GM21447 (cell line): ENCODE results near the gene BDKRB2.

Experiments
- ATAC-seq: cut with Tn5 transposase; IDR thresholded peaks from one replicate; pipeline ENCODE4 v1.9.1; 2021; ENCODE audit not compliant: unreplicated experiment

The BDKRB2 gene

DNA sequence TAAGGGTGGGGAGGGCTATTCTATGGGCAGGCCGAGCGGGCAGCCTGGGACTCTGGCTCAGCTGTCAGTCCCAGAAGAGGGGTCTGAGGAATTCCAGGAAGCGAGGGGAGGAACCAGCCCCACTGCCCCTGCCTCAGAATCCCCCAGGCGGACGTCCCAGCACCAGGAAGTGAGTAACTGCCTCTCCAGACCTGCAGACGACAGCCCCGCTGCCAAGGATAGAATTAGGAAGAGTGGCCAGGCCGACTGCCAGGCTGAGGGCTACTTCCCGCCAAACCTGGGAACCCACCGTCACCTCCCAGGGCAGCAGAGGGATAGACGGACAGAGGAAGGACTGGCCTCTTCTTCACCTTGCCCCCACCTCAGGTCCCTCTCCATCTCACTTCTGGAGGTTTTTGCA, 6.7 kb upstream of the BDKRB2 start:
- no peak for ATAC-seq

DNA sequence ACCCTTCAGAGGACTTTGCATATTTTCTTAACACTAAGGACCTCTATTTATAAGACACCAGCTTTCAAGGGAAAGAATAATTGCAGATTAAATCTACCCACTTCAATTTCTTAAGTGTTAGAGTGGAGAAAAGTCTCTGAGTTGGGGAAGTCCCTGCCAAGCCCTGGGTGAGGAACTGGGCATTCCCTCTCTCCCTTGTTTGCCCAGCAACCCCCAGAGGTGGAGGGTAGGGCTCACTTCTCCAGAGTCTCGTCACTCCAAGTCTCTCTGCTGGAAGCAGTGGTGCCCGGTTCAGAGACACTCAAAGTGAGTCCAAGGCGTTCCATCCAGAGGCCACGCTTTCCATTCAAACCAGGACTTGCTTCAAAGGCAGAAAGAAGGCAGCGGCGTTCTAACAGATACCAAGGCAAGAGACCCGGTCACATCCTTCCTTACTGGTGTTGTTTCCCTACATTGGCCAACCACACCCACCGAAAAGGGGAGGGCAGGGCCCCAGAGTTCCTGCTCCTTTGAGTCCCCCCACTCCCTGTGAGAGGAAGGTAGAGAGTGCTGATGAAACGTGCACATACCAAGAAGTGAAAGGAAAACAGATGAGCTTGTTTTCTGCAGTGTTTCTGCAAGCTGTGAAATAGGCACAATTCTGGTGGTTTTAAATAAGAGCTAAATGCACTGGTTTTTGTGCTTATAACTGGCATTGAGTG, 6.1 kb upstream of the BDKRB2 start:
- no peak for ATAC-seq

DNA sequence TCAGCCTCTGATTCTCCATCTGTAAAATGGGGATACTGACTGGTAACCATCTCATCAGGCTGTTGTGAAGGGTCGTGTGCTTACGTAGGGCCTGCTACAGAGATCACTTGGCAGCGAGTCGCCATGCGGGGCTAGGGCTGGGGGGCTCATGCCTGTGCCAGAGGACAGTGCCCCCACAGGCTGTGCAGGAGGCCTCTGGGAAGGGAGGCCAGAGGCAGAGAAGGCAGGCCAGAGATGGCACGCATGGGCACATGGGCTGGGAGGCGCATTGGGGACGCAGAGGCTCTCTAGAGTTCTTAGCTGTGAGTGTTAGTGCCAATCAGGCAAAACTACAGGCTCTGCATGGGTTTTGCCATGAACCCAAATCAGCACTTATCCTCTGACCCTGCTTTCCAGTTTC, 3.5 kb upstream of the BDKRB2 start:
- no peak for ATAC-seq

DNA sequence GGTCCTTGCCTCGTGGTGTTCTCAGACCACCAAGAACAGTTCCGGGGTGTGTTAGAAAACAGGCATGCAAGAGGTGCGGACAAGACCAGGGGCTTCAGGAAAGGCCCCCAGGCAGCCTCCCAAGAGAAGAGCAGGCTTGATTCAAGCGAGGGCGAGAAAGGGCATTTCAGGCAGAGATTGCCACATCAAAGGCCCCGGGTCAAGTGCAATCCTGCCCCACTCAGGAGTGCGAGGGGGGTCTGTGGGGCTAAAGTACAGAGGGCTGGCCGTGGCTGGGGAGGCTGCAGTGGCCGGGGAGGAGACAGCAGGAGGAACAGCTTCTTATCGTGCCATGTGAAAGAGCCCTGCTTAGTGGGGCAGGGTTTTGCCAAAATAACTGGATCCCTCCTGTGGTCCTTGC, 2.7 kb upstream of the BDKRB2 start:
- no peak for ATAC-seq

DNA sequence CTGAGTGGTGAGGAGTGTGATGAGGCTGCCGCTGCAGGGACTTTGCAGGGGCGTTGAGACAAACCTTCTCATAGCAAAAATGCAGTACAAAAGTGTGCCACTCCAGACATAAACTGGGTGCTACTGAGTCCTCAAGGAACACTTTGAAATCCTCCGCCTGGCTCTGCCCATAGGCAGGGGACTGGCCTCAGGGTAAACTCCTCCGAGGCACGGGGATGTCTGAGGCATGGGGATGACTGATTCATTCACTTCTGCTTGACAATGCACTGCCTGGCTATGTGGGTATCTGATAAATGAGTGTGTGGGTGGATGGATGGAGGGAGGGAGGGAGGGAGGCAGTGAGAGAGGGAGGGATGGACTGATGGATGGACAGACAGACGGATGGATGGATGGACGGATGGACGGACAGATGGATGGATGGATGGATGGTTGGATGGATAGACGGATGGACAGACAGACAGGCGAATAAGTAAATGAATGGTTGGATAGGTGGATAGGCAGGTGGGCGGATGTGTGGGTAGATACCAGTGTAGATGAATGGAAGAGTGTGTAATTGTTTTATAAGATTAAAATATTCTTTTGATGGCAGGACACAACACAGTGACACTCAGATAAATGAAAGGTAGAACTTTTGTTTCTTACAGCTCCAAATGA, 2.1 kb upstream of the BDKRB2 start:
- no peak for ATAC-seq

DNA sequence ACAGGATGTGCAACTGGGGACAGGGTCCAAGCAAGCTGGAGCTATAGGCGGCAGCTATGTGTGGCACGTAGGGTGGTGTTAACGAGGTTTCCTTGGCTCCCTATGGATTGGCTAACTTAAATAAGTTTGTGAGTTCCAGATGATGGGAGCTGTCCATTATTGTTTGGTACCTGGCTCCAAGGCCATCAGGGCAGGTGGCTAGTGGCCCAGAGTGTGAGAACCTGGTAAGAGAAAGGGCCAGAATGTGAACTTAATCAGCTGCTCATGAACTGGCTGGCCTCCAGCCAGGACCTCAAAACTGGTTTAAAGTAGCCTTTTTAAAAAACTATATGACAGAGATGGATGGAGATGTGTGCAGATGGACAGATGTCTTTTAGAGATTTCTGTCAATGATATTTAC, 1.5 kb upstream of the BDKRB2 start:
- ATAC-seq = no peak

DNA sequence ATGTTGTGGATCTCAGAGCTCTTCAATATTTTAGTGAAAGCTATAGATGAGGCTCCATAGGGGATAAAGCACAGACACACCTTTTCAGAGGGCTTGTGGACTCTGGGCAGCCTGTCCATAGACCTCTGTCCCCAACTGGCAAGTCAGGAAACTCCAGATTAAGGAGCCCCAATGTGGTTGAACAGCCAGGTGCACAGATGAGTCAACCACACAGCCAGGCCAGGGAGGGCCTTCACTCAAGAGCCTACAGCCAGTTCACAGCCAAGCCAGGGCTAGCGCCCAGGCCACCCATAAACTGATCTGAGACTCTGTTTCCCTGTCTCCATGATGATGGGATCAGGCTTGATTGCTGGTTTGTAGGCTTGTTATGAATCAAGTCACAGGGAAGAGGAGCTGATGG, 1.0 kb upstream of the BDKRB2 start:
- no peak for ATAC-seq

DNA sequence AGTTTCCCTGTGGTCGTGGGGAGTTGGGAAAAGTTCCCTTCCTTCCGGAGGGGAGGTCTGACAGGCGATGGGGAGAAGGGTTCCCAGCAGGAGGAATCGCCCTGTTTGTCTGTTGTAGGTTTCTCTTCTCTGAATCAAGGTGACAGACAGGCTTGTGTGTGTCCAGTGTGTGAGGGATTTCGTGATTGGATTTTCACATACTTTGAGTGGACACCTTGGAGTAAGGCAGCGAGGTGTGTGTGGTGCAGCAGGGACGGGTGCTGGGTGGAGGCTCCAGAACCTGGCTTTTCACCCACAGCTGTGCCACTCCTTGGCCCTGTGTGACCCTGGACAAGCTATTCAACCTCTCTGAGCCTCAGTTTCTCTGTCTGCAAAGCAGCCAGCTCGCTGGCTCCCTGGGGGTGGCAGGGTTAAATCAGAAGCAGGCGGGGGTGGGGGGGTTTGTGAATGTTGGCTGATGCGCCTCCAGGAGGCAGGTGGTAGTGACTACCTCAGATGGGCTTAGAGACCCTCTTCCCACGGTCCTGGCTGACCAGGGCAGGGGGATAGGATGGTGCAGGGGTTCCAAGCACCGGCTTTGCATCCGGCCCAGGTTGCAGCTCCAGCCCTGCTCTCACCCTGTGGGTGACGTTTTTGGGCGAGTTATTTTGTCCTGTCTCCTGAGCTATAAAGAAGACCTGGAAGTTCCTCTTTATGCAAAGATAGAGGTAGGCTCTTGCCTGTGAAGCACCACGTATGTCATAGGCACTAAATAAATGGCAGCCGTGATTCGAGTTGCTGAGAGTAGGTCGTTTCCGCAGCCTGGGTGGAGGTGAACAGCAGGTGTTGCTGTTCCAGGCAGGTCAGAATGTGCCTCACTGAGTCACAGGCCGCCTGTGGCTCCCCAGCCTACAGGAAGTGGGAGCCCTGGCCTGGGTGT, 679 bp downstream of the BDKRB2 start:
- ATAC-seq = no peak

DNA sequence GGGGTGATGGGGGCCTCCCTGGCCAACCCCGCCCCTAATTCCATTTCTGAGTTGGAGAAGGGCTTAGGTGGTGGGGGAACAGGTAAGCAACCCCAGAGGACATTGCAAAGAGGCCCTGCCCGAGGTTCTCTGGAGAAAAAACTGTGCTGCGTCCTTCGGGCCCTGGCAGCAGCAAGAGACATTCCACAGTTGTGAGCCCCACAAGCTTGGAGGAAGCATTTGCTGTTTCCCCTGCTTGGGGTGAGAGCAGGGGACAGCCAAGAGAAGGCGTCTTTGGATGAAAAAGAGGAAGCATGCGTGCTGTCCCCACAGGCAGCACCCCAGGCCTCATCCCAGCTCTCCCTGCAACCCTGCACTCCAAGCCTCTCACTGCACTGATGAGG, 1.3 kb downstream of the BDKRB2 start:
- ATAC-seq = no peak

DNA sequence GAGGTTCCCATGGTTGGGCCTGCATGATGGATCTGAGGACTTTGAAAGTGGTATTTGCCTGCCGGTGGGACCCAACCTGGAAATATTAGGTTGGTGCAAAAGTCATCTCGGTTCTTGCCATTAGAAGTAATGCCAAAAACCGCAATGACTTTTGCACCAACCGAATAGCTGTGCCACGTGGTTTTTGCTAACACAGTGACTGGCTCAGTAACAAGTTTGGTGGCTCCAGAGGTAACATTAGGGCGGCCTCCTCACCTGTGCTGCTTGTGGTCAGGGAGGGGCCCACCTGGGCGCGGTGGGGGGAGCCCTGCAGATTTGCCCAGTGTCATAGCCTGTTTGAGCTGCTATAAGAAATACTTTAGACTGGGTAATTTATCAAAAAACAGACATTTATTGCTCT, 1.8 kb downstream of the BDKRB2 start:
- ATAC-seq = no peak

DNA sequence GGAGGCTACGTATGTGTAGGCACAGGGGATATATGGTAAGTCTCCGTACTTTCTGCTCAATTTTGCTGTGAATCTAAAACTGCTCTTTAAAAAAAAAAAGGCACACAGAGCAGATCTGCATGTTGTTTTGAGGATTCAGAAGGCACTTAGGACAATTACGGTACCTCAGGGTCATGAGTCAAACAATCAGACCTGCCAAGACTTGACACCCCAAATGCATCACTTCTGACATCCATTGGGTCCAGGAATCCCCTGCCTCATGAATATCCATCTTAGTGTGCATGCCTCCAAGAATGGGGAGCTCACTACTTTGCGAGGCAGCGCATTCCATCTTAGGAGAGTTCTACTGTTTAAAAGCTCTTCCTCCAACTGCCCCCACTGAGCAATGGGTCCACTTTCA, 3.0 kb downstream of the BDKRB2 start:
- ATAC-seq = no peak

DNA sequence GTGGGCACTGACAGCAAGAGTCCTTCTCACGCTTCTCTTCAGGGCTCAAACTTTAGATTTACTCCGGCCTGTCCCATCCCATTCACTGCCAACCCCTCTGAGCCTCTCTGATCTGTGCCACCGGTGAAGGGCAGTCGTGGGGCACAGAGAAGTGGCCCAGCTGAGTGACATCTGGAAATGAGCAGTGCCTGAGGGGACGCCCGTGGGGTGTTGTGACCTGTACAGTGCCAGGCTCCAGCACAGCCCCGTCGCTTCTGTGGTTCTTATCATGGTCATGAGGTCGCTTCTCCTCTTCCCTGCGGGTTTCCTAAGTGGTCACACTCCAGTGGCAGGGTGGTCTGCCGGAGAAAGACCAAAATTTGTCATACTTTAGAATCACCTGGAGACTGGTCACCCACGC, 4.1 kb downstream of the BDKRB2 start:
- ATAC-seq = no peak

DNA sequence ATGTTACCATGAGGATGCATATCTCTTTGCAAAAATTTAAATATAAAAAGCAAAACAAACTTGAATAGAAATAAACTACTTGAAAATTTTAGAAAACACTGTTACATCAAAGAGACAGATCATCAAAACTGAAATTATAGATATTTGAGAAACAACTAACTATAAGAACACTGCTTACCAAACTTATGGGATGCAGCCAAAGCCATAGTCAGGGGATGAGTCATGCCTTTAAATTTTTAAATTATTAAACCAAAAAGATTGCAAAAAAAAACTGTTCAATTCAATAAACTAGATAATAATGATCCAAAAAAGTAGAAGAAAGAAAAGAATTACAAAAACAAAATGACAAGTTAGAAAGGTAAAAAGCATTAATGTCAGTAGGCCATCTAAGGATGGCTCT, 7.5 kb downstream of the BDKRB2 start:
- no peak for ATAC-seq

DNA sequence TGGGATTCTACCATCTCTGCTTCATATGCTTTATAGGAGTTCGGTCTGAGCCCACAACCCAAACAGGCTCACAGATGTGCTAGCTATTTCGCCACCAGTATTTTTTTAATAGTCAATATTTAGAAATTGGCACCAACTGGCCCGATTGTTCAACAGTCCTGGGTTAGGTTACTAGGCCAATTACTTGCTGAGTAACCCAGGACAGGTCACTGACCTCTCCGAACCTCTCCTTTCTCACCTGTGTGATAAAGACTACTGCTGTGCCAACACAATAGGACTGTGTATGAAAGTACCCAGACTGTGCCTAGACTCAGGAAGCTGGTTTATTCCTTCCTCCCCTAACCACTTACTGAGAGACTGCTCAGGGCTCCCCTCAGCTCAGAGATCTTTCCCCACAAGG, 8.3 kb downstream of the BDKRB2 start:
- ATAC-seq = no peak

DNA sequence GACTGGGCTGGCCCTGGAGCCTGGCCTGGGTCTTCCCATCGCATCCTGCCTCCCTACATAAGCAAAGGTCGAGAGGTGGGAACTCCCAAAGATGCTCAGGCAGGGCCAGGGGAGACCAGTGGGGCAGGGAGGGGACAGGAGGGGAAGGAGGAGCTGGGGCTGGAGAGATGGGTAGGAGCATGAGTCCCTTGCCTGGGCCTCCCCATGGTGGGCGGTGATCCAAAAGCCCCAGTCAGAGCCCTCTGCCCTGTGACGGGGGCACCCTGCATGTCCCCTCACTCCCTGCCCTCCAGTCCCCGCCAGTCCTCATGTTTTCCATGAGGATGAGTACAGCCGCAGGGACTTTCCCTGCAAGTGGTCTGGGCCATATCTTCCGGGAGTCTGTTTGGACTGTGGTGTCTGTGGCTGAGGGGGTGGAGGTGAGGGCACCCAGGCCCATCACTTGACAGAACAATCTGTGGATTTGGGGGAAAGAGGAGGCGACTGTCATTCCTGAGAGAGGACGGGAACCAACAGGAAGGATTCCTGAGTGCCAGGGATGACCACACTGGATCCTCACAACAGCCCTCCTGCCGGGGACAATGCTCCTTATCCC, 9.3 kb downstream of the BDKRB2 start:
- no peak for ATAC-seq

DNA sequence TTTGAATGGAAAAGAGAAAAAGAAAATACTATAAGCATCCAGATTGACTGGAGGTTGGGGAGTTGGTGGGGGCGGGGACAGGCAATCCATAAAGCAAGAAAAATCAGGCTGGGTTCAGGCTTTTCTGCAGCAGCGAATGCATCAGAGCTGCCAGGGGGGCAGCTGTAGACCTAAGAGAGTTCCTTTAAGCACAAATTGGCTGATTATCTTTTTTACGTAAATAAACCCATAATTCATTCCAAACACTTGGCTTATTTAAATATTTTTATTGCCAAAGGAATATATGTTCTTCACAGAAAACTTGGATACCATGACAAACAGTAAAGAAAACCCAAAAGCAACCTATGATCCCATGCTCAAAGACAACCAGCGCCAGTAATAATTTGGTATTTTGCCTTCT, 10.2 kb downstream of the BDKRB2 start:
- ATAC-seq = no peak

DNA sequence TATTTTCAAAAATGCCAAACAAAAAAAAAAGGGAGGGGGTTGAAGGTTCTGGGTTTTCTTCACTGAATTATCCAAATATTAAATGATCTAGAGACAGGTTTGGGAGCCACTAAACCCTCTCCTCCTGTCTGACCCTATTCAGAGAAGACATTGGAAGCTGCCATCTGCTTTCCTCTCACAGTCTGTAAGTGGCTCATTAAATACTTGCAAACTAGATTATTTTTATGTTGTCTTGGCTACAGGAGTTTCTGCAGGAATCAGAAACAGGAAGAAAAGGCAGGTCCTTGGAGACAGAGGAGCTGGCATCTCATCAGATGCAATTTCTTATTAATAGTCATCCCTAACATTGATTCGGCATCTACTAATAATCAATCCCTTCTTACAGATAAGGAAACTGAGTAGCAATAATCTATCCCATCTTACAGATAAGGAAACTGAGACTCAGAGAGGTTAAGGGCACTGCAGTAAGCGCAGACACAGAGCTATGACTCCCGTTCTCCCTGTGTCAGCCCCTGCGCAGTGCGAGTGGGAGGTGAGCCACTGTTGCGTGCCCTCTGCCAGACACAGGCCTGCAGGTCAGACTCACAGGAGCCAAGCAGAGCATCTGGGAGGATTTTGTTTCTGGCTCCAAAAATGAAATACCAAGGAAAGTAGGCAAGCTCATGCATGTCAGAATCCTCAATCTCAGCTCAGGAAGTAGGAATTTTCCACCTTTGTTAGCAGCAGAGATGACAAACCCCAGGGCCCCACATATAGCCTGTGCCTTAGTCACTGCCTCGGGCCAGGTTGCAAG, 11.0 kb downstream of the BDKRB2 start:
- no peak for ATAC-seq

DNA sequence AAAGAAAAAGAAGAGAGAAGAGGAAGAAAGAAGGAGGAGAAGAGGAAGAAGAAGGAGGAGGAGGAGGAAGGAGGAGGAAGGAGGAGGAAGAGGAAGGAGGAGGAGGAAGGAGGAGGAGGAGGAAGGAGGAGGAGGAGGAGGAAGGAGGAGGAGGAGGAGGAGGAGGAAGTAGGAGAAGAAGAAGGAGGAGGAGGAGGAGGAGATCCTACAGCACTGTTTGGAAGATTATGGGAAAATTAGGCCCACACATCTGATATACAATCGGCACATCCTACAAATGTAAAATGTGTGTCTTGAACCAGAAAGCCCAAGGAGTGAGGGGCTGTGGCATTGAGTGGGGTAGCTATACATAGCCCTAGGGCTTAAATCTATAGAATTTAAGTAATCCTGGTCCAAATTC, 12.0 kb downstream of the BDKRB2 start:
- ATAC-seq = no peak

DNA sequence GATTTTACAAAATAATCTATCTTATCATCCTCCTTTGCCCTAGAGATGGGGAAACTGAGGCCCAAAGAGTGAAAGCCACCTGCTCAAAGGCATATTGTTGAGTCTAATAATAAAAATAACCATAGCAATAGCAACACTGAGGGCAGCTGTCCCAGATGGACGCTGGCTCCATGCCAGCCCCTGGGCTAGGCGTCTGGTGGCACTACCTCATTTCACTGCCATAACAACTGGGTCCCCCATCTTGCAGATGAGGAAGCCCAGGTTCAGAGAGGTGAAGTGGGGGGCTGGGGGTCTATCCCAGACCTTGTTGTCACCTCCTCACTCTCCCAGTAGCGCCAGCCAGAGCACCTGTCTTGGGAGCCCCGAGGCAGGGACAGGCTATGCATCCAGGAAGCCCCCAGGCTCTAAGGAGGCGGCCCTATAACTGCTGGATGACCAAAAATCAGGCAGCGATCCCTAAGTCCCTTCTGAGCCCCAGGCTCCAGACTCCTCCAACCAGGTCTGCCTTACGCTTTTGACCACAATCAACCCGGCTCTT, 12.8 kb downstream of the BDKRB2 start:
- no peak for ATAC-seq

DNA sequence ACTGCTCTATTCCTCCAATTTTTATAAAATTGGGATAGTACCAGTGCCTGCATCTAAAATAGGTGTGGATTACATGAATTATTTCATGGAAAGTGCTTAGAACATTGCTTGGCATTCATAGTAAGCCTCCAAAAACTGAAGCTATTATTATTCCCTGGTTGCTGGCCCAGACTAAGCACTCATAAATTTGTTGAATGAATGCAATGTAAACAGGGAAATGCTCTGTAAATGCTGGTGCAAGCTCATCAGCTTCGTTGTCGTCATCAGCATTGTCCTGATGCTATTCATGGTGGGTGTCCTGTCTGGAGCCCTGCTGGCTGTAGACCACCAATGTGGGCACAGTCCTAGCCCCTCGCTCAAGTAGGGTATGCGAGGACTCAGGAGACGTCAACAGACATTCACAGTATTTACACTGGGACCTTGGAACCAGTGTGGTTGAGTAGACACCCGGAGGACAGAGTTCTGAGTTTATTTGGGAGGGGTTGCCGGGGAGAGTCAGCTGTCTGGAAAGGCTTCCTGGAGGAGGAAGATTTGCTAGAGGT, 16.5 kb downstream of the BDKRB2 start:
- ATAC-seq = no peak
